Panc1 (cell line): Measurements from ENCODE around the gene PINK1.

Experiments used
- POLR2AphosphoS5 ChIP-seq: IDR thresholded peaks from 2 replicates; pipeline ENCODE4 v1.6.1; 2012; ENCODE audit warnings: mild to moderate bottlenecking, low read depth, low read length, moderate library complexity
- SIN3A ChIP-seq: IDR thresholded peaks from 2 replicates; pipeline ENCODE4 v1.6.1; 2012; ENCODE audit warnings: low read depth, mild to moderate bottlenecking, low read length, moderate library complexity, borderline replicate concordance; ENCODE audit not compliant: insufficient read depth
- TF ChIP-seq, protein P1 (sequence below), 2 experiments: IDR thresholded peaks; 2 replicates each; pipeline ENCODE4 v1.6.1; 2011 to 2012; ENCODE audit warnings: low read depth in 2 of 2, control low read depth in 1 of 2, low read length in 1 of 2, mild to moderate bottlenecking in 1 of 2, moderate library complexity in 1 of 2; ENCODE audit not compliant: insufficient read depth in 1 of 2
- TF ChIP-seq, protein P2 (sequence below): fragments of 450-650 bp; IDR thresholded peaks from 2 replicates; pipeline ENCODE4 v1.5.1; 2017; ENCODE audit warnings: mild to moderate bottlenecking

DNA sequence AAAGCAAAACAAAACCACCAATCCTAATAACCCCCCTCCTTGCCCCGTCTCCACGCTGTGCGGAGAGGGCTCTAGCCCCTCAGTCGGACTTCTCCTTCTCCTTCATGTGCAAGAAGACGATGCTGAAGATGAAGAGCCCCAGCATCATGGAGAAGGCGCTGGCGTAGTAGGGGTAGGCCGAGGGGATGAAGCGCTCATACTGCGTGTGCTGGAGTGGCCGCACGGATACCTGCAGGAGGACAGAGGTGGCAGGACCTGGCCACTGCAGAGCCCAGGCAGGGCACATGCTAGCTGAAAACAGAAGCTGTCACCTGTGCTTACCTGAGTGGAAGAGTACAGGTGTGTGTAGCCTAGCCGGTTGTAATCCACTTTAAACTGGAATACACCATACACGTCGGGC is 19.0 kb downstream of the PINK1 start:
- TF ChIP-seq, protein P1, sequence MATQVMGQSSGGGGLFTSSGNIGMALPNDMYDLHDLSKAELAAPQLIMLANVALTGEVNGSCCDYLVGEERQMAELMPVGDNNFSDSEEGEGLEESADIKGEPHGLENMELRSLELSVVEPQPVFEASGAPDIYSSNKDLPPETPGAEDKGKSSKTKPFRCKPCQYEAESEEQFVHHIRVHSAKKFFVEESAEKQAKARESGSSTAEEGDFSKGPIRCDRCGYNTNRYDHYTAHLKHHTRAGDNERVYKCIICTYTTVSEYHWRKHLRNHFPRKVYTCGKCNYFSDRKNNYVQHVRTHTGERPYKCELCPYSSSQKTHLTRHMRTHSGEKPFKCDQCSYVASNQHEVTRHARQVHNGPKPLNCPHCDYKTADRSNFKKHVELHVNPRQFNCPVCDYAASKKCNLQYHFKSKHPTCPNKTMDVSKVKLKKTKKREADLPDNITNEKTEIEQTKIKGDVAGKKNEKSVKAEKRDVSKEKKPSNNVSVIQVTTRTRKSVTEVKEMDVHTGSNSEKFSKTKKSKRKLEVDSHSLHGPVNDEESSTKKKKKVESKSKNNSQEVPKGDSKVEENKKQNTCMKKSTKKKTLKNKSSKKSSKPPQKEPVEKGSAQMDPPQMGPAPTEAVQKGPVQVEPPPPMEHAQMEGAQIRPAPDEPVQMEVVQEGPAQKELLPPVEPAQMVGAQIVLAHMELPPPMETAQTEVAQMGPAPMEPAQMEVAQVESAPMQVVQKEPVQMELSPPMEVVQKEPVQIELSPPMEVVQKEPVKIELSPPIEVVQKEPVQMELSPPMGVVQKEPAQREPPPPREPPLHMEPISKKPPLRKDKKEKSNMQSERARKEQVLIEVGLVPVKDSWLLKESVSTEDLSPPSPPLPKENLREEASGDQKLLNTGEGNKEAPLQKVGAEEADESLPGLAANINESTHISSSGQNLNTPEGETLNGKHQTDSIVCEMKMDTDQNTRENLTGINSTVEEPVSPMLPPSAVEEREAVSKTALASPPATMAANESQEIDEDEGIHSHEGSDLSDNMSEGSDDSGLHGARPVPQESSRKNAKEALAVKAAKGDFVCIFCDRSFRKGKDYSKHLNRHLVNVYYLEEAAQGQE (IDR thresholded peaks at IDR 0.05; ENCODE audit: insufficient read depth in 1 of 2, low read depth in 2 of 2, low read length in 1 of 2), result no peak
- TF ChIP-seq POLR2AphosphoS5 (no peak), SIN3A (no peak)
- TF ChIP-seq, protein P2, sequence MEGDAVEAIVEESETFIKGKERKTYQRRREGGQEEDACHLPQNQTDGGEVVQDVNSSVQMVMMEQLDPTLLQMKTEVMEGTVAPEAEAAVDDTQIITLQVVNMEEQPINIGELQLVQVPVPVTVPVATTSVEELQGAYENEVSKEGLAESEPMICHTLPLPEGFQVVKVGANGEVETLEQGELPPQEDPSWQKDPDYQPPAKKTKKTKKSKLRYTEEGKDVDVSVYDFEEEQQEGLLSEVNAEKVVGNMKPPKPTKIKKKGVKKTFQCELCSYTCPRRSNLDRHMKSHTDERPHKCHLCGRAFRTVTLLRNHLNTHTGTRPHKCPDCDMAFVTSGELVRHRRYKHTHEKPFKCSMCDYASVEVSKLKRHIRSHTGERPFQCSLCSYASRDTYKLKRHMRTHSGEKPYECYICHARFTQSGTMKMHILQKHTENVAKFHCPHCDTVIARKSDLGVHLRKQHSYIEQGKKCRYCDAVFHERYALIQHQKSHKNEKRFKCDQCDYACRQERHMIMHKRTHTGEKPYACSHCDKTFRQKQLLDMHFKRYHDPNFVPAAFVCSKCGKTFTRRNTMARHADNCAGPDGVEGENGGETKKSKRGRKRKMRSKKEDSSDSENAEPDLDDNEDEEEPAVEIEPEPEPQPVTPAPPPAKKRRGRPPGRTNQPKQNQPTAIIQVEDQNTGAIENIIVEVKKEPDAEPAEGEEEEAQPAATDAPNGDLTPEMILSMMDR, result no peak
